SHP77 (cell line): Measurements from ENCODE around the gene RAB10.
A peak's percentile ranks its signal among the peaks of the same experiment; 100 is the strongest.

ENCODE experiments used
- DNase-seq, 2 experiments: peaks; one replicate each; lab custom pipeline; 2025; lab: John Stamatoyannopoulos, UW

RAB10 gene

DNA sequence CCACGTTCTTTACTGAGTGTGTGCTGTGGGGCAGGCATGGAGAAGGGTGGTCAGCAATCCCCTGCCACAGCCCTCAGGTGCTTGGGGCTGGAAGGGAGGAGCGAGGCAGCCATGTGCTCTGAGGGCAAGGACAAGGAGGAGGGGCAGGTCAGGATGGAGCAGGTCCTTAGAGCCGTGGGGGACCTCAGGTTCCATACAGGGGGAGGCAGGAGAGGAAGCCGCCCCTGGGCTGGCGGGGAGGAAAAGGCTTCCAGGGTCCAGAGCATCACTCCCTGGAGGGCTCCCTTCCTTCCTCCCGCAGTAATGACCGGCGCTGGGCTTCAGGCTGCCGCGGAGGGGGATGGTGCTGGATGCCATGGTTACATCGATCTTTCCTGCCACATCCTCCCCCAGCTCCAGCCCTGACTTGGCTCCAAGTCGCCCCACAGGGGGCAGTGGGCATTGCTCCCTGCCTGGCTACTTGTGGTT is 145.6 kb downstream of the RAB10 start:
- DNase-seq = peak in 1 of 2 experiments; percentile 17

GRCh38 chr2:26182441-26182840 is 148.6 kb downstream of the RAB10 start:
- no peak for DNase-seq

- DNase-seq = no peak
Measured at GRCh38 chr2:26182887-26183630, 149.2 kb downstream of the RAB10 start.

GRCh38 chr2:26184121-26184520 is 150.2 kb downstream of the RAB10 start:
- no peak for DNase-seq

DNA sequence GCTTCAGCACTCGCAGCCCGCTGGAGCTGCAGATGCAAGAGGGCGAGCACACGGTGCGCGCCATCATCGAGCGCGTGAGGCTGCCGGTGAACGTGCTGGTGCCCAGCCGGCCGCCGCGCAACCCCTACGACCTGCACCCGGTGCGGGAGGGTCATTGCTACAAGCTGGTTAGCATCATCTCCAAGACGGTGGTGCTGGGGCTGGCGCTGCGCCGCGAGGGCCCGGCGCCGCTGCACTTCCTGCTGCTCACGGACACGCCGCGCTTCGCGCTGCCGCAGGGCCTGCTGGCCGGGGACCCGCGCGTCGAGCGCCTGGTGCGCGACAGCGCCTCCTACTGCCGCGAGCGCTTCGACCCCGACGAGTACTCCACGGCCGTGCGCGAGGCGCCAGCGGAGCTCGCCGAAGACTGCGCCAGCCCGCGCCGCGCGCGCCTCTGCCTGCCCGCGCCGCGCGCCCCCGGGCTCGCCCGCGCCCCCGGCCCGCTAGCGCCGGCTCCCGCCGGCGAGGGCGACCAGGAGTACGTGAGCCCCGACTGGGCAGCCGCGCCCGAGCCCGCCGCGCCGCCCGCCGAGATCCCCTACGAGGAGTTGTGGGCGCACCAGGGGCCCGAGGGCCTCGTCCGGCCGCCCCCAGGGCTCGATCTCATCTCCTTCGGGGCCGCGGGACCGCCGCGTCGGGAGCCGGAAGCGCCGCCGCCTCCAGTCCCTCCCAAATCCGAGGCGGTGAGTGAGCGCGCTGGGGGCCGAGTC is 150.8 kb downstream of the RAB10 start:
- DNase-seq = peak; percentile 9 to 51

DNA sequence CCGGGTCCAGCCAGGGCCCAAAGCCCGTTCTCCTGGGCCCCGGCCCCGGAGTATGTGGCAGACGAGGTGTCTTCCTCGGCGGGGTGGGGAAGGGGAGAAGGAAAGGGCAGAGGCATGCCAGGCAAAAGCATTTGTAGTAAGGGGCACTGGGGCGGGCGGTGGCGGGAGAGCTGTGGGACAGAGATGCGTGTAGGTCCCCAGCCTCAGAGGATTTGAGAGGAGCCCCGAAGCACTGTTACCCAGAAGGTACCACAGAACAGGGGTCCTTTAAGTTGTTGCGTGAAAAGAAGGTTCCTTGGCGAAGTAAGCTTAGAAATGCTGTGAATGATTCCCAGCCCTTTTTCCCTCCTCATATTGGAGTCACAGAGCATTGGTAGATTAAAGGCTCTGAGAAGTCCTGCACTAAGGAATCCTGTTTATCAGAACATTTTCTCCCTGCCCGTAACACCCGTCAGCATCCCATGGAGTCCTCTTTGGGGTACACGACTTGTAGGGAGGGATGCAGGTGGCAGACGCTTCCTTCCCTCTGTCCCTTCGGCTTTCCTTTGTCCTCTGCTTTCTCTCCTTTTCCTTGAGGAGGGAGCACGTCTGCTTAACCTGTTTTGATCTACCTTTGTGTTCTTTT is 151.5 kb downstream of the RAB10 start:
- DNase-seq = no peak

- no peak for DNase-seq
Measured at GRCh38 chr2:26185954-26186770, 152.3 kb downstream of the RAB10 start.
